Kidney epithelial cell (primary cell): Measurements from ENCODE around the gene BAG5. TPM values are rescaled to one million over a fixed set of nuclear protein-coding genes. Genes with fewer than 3 reads are reported as not detected.

ENCODE experiments used
- DNase-seq: peaks from one replicate; pipeline ENCODE4 v3.0.0-alpha.2; 2010; ENCODE audit warnings: low read depth
- H3K27me3 ChIP-seq: 2 replicates; pipeline ENCODE4 v1.6.0; 2011; ENCODE audit warnings: low read length; ENCODE audit not compliant: control insufficient read depth, insufficient read depth
- H3K36me3 ChIP-seq: 2 replicates; pipeline ENCODE4 v1.5.1; 2011; ENCODE audit warnings: low read length; ENCODE audit not compliant: control insufficient read depth, insufficient read depth
- H3K4me3 ChIP-seq: 2 replicates; pipeline ENCODE4 v1.5.1; 2011; ENCODE audit warnings: low read depth, mild to moderate bottlenecking, control low read depth, low read length
- total RNA-seq: library from RNA; depleted of rRNA; stranded (reverse); fragments of >200 nt; gene quantifications from 2 replicates; pipeline ENCODE4 v1.2.3, GENCODE V29; 2015
- TF ChIP-seq, protein P1 (sequence below): IDR thresholded peaks from 2 replicates; pipeline ENCODE4 v1.5.1; 2011; ENCODE audit warnings: mild to moderate bottlenecking, moderate library complexity, low read length, control low read depth, inconsistent platforms; ENCODE audit not compliant: insufficient read depth, poor library complexity, severe bottlenecking

Gene BAG5
- total RNA-seq, 1 donor from 2014 or later, result 40.8 TPM

DNA sequence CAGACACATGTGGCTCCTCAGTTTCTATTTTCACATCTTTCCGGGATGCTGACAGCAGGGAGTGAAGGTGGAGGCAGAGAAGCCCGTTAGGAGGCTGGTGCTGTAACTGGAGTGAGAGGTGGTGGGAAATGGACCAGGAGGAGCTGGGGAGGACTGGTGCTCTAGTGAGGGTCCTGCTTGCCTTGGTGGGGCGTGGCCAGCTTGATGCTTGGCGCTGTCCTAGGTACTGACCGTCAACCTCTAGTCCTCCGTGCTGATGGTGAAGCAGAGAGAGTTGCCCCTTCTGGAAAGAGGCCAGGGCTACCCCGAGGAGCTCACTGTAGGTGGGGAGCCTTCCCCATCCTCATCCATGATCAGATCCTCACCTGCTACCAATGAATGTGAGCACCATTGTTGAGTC lies 32.1 kb downstream of the BAG5 start:
- DNase-seq, result no peak
- Histone ChIP-seq H3K27me3 (no peaks in the 10 kb centered on the region), H3K36me3 (no peaks in the 10 kb centered on the region), H3K4me3 (no peak overlapping the region)
- TF ChIP-seq, protein P1, sequence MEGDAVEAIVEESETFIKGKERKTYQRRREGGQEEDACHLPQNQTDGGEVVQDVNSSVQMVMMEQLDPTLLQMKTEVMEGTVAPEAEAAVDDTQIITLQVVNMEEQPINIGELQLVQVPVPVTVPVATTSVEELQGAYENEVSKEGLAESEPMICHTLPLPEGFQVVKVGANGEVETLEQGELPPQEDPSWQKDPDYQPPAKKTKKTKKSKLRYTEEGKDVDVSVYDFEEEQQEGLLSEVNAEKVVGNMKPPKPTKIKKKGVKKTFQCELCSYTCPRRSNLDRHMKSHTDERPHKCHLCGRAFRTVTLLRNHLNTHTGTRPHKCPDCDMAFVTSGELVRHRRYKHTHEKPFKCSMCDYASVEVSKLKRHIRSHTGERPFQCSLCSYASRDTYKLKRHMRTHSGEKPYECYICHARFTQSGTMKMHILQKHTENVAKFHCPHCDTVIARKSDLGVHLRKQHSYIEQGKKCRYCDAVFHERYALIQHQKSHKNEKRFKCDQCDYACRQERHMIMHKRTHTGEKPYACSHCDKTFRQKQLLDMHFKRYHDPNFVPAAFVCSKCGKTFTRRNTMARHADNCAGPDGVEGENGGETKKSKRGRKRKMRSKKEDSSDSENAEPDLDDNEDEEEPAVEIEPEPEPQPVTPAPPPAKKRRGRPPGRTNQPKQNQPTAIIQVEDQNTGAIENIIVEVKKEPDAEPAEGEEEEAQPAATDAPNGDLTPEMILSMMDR, result no peak

- Histone ChIP-seq H3K36me3 (no peaks in the 10 kb centered on the region), H3K4me3 (peak overlapping the region; percentile 91), H3K27me3 (no peaks in the 10 kb centered on the region)
- TF ChIP-seq, protein P1, result no peak
- no peak for DNase-seq
Observed at GRCh38 chr14:103529383-103530365, 32.8 kb downstream of the BAG5 start.

DNA sequence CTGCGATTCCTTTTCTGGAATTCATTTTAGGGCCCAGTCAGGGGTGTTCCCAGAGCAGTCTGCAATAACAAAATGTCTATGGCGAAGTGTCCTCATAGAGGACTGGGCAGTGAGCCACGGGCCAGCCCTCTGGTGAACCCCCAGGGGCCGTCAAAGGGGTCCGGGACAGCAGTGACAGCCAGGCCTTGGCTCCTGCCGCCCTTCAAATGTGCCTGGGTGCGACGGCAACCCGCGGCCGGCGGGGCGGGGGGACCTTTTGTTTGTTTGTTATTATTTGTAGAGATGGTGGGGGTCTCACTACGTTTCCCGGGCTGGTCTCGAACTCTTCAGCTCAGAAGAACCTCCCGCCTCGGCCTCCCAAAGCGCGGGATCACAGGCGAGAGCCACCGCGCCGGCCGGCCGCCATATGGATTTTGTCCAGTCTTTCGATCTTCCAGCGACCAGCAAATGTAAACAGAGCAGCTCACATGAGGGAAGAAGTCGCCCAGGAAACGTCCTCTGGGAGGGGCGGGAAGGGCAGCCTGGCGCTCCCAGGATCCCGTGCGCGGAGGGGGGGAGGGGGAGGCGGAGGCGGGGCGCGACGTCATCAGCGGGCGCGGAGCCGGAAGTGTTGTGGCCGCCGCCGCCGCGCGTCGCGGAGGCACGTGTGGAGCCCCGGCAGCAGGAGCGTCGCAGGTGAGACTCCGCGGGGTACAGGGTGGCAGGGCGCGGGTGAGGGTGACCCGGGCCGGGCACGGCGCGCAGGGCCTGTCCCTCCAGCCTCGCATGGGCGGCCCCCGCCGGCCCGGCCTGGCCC lies 33.7 kb downstream of the BAG5 start, which contains the start of gene TRMT61A:
Gene TRMT61A (plus strand): TSS at position 610 of the 796 bp plus-strand sequence. CDS start 783 bp downstream, outside the sequence.
- H3K36me3 ChIP-seq, result no peaks in the 10 kb centered on the region
- no peak for DNase-seq
- TF ChIP-seq, protein P1, result no peak
- peak within 1 kb of the TSS; percentile 91 for H3K4me3 ChIP-seq
- H3K27me3 ChIP-seq, result no peaks in the 10 kb centered on the region

DNA sequence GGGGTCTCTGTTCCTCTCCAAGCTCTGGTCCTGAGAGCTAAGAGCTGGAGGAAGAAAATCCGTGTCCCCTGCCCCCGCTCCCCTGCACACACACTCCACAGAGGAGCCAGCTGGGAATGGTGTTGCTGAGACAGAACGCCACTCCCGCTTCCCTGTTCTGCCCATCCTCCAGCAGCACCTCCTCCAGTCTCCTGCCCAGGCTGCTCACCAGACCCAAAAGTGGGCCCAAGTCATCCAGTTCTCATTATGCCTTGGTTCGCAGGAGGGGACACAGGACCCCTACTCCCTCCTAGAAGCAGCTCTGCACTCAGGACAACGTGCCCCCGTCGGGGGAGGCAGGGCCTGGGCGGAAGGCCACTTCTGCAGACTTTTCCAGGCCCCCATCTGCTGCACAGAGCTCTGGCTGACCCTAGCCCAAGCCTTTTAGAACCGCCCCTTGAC lies 34.3 kb downstream of the BAG5 start:
- no peaks in the 10 kb centered on the region for H3K36me3 ChIP-seq
- peaks cover 2% of the 10 kb centered on the region for H3K27me3 ChIP-seq
- peak overlapping the region; percentile 91 for H3K4me3 ChIP-seq
- no peak for DNase-seq
- TF ChIP-seq, protein P1, result no peak

DNA sequence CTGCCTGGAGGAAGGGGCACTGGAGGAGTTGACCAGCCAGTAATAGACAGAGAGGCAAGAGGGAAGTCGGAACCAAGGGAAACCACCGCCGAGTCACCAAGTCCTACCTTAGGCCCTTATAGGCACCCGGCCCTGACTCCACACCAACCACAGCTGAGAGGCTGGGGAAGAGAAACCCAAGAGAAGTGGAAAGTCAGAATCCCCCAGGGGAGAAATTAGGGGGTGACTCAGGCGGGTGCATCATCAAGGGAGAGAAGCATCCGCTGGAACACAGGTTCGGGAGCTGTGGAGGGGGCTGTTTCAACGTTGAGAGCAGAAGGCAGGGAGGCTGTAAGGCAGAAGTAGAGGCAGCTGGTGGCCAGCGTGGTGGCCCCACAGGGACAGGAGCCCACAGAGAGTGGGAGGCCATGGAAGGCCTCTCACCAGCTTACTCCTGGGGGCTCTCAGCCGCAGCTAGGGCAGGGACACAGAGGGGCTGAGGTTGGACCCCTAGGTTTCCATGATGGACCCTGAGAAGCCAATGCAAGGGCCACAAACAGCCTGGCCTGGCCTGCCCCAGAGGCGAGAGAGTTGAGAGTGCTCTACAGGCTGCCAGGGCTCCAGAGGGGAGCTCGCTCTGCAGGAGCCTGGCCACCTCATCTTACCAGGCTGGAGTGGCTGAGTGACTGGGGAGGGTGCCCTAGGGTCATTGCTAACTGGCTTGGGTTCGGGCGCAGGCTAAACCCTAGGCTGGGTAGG lies 34.9 kb downstream of the BAG5 start:
- Histone ChIP-seq H3K27me3 (peaks cover 8% of the 10 kb centered on the region), H3K36me3 (no peaks in the 10 kb centered on the region), H3K4me3 (no peak overlapping the region)
- DNase-seq, result no peak
- TF ChIP-seq, protein P1, result no peak
